Measurements from ENCODE around the gene EGF. TPM values are rescaled to one million over a fixed set of nuclear protein-coding genes. Genes with fewer than 3 reads are reported as not detected.
A peak's percentile ranks its signal among the peaks of the same experiment; 100 is the strongest.

The EGF gene
- total and polyA plus RNA-seq, 5 donors from 2014 or later = 2.1 TPM; not detected in 4

DNA sequence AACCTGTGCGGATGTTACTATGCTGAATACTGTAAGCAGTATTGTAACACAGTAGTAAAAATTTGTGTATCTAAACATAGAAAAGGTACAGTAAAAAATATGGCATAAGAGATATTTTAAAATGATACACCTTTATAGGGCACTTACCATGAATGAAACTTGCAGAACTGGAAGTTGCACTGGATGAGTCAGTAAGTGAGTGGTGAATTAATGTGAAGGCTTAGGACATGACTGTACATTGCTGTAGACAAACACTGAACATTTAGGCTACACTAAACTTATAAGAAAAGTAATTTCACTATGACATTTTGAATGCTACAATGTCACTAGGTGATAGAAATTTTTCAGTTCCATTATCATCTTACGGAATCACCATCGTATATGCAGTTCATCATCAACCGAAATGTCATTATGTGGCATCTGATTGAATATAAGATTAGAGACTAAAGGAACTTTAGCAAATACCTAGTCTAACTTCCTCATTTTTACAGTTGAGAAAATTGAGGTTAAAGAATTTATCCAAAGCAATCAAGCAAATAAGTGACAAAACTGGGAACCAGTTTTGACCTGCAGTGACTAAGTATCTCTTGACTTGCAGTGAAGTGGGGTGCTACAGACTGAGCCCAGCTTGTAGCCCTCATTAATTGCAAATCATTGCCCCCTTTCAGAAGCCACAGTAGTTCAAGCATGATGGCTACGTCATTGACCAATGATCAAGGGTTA, 55.3 kb downstream of the EGF start:
- peaks cover 10% of the 10 kb centered on the region for H3K27me3 ChIP-seq (ENCODE audit: control insufficient read depth, insufficient read depth, low read length)
- no peak overlapping the region for H3K4me3 ChIP-seq (ENCODE audit: low read depth, low read length)
- no peak overlapping the region for H3K27ac ChIP-seq (ENCODE audit: insufficient read depth, low read length, poor library complexity, severe bottlenecking)
- Mint-ChIP-seq H3K4me1 (peaks cover 0 to 7% (median 3%) of the 10 kb centered on the region in 4 donors), H3K27me3 (peaks cover 21% of the 10 kb centered on the region), H3K27ac (no peak overlapping the region), H3K36me3 (no peaks in the 10 kb centered on the region), H3K4me3 (no peak overlapping the region), H3K9me3 (peaks cover 0 to 1% (median 0%) of the 10 kb centered on the region in 7 donors)
- no peaks in the 10 kb centered on the region for H3K36me3 ChIP-seq (ENCODE audit: control insufficient read depth, insufficient read depth, low read length)
- DNase-seq (no peak), ATAC-seq (ENCODE audit: low read depth in 2 of 2) (no peak)
- no peaks in the 10 kb centered on the region for H3K9me3 ChIP-seq (ENCODE audit: control insufficient read depth in 2 of 2, low read length in 2 of 2)
- peaks cover 3% of the 10 kb centered on the region for H3K4me1 ChIP-seq (ENCODE audit: control insufficient read depth, insufficient read depth, low read length, poor library complexity, severe bottlenecking)

DNA sequence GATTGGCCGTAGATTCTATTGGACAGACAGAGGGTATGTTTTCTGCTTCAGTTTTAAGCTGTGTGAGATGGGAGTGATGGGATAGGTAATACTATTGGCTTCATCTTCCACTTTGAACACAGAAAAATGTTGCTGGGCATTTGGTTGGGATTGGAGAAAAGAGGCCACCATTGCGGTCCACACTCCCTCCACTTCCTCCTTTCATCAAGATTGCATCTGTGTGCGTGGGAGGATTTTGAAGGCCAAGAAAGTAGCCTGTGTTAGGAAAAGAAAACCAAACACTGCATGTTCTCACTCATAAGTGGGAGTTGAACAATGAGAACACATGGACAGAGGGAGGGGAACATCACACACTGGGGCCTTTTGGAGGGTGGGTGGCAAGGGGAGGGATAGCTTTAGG, 56.4 kb downstream of the EGF start:
- Mint-ChIP-seq H3K27me3 (peaks cover 15% of the 10 kb centered on the region), H3K36me3 (no peaks in the 10 kb centered on the region), H3K27ac (no peak overlapping the region), H3K9me3 (peaks cover 0 to 1% (median 0%) of the 10 kb centered on the region in 7 donors), H3K4me3 (no peak overlapping the region), H3K4me1 (peaks cover 0 to 7% (median 3%) of the 10 kb centered on the region in 4 donors)
- Histone ChIP-seq H3K27me3 (ENCODE audit: control insufficient read depth, insufficient read depth, low read length) (peaks cover 12% of the 10 kb centered on the region), H3K4me1 (ENCODE audit: control insufficient read depth, insufficient read depth, low read length, poor library complexity, severe bottlenecking) (peaks cover 3% of the 10 kb centered on the region), H3K36me3 (ENCODE audit: control insufficient read depth, insufficient read depth, low read length) (no peaks in the 10 kb centered on the region), H3K9me3 (ENCODE audit: control insufficient read depth in 2 of 2, low read length in 2 of 2) (no peaks in the 10 kb centered on the region), H3K27ac (ENCODE audit: insufficient read depth, low read length, poor library complexity, severe bottlenecking) (no peak overlapping the region), H3K4me3 (ENCODE audit: low read depth, low read length) (no peak overlapping the region)
- ATAC-seq (ENCODE audit: low read depth in 2 of 2) (no peak), DNase-seq (no peak)

DNA sequence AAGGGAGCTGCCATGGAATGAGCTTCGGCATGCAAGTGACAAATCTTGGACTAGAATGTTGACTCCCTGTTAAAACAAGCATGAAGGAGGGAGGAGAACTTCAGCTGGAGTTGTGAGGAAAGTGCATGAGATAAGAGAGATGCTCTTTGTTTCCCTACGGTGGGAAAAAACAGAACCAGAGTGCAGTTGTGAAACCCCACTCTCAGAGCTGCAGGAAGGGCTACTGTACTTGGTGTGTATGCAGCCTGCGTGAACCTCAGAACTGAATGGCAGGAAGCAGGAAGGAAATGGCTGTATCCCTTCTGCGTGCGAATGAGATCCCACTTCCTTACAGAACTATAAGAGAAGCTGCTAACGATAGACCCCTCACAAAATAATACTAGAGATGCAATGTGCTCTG, 57.2 kb downstream of the EGF start:
- Histone ChIP-seq H3K36me3 (ENCODE audit: control insufficient read depth, insufficient read depth, low read length) (no peaks in the 10 kb centered on the region), H3K27me3 (ENCODE audit: control insufficient read depth, insufficient read depth, low read length) (peaks cover 16% of the 10 kb centered on the region), H3K4me3 (ENCODE audit: low read depth, low read length) (no peak overlapping the region), H3K9me3 (ENCODE audit: control insufficient read depth in 2 of 2, low read length in 2 of 2) (no peaks in the 10 kb centered on the region), H3K4me1 (ENCODE audit: control insufficient read depth, insufficient read depth, low read length, poor library complexity, severe bottlenecking) (peaks cover 3% of the 10 kb centered on the region), H3K27ac (ENCODE audit: insufficient read depth, low read length, poor library complexity, severe bottlenecking) (no peak overlapping the region)
- no peak overlapping the region for H3K27ac Mint-ChIP-seq
- peaks cover 0 to 7% (median 3%) of the 10 kb centered on the region in 4 donors for H3K4me1 Mint-ChIP-seq
- H3K36me3 Mint-ChIP-seq = no peaks in the 10 kb centered on the region
- H3K4me3 Mint-ChIP-seq = no peak overlapping the region
- H3K9me3 Mint-ChIP-seq = peaks cover 0 to 1% (median 0%) of the 10 kb centered on the region in 7 donors
- H3K27me3 Mint-ChIP-seq = peaks cover 15% of the 10 kb centered on the region
- DNase-seq = peak in 1 of 3 donors; percentile 22
- ATAC-seq (ENCODE audit: low read depth in 2 of 2) = no peak

DNA sequence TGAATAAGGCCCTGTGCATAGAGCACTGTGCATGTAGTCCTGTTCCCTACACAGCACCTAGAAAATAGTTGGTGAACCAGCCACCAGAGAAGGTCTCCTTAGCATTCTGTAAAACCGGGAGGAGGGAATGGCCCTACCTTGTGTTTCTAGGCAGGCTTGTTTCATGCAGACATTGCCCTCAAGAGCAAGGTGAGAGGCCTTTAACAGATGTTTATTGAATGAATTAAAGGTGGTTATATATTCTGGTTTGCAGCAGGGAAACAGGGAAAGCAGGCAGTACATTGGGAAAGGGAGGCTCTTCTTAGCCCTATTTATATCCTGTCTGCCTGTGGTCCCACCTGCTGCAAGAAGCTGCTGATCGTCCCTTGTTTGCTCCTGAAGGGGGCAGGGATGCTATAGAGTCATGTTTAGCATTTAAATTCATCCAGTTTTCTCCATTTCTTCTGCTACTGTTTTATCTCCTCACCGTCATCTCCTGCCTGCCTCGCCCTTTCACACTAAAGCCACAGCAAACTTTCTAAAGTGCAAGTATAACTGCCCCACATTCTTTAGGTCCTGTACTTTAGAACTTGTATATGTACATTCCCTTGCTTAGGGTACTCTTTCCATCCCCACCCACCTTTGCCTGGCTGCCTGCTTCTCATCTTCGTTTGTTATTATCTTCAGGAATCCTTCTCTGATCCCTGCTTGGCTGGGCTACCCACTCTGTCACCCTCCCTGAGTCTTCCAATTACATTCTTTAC, 60.3 kb downstream of the EGF start:
- Mint-ChIP-seq H3K9me3 (no peaks in the 10 kb centered on the region), H3K36me3 (no peaks in the 10 kb centered on the region), H3K27ac (no peak overlapping the region), H3K4me3 (no peak overlapping the region), H3K27me3 (peaks cover 11% of the 10 kb centered on the region), H3K4me1 (peaks cover 0 to 7% (median 3%) of the 10 kb centered on the region in 4 donors)
- Histone ChIP-seq H3K9me3 (ENCODE audit: control insufficient read depth in 2 of 2, low read length in 2 of 2) (no peaks in the 10 kb centered on the region), H3K36me3 (ENCODE audit: control insufficient read depth, insufficient read depth, low read length) (no peaks in the 10 kb centered on the region), H3K4me1 (ENCODE audit: control insufficient read depth, insufficient read depth, low read length, poor library complexity, severe bottlenecking) (peaks cover 3% of the 10 kb centered on the region), H3K4me3 (ENCODE audit: low read depth, low read length) (no peak overlapping the region), H3K27me3 (ENCODE audit: control insufficient read depth, insufficient read depth, low read length) (peaks cover 12% of the 10 kb centered on the region), H3K27ac (ENCODE audit: insufficient read depth, low read length, poor library complexity, severe bottlenecking) (no peak overlapping the region)
- no peak for DNase-seq
- ATAC-seq (ENCODE audit: low read depth in 2 of 2) = no peak

DNA sequence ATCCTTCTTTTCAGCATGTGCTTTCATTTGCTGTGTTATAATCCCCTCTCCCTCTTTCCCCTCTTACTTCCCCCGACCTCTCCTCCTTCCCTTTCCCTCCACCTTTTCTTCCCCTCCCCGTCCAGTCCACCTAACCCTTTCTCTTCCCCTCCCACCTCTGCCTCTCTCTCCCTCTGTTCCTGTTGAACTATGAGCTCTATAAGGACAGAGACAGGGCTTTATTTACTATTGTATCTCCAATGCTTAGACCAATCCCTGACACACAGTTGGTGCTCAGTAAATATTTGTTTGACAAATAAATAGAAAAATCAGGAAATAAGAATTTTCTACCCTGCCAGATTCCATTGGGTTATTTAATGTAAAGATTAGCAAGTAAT, 60.8 kb downstream of the EGF start:
- peaks cover 0 to 7% (median 3%) of the 10 kb centered on the region in 4 donors for H3K4me1 Mint-ChIP-seq
- H3K27me3 Mint-ChIP-seq = peaks cover 16% of the 10 kb centered on the region
- H3K4me3 ChIP-seq (ENCODE audit: low read depth, low read length) = no peak overlapping the region
- no peak for DNase-seq
- H3K36me3 Mint-ChIP-seq = no peaks in the 10 kb centered on the region
- no peak overlapping the region for H3K27ac Mint-ChIP-seq
- no peak overlapping the region for H3K27ac ChIP-seq (ENCODE audit: insufficient read depth, low read length, poor library complexity, severe bottlenecking)
- H3K9me3 ChIP-seq (ENCODE audit: control insufficient read depth in 2 of 2, low read length in 2 of 2) = no peaks in the 10 kb centered on the region
- peaks cover 3% of the 10 kb centered on the region for H3K4me1 ChIP-seq (ENCODE audit: control insufficient read depth, insufficient read depth, low read length, poor library complexity, severe bottlenecking)
- no peaks in the 10 kb centered on the region for H3K9me3 Mint-ChIP-seq
- H3K36me3 ChIP-seq (ENCODE audit: control insufficient read depth, insufficient read depth, low read length) = no peaks in the 10 kb centered on the region
- ATAC-seq (ENCODE audit: low read depth in 2 of 2) = no peak
- H3K4me3 Mint-ChIP-seq = no peak overlapping the region
- H3K27me3 ChIP-seq (ENCODE audit: control insufficient read depth, insufficient read depth, low read length) = peaks cover 12% of the 10 kb centered on the region

DNA sequence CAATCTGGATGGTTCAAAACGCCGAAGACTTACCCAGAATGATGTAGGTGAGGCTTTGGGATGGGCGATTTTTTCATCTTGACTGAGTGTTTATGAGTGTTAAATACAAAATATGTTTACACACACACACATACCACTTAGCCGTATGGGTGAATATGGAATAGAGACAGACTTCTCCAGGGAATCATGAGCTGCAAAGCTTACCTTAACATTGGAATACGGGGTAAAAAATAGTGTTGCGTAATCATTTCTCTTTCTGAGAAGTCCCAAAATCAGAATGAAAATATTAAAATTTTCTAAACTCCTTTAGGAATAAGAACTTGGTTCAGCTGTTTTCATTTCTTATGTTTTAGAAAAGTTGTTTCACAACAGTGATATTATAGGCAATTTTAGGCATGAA, 63.5 kb downstream of the EGF start:
- H3K36me3 Mint-ChIP-seq = no peaks in the 10 kb centered on the region
- Histone ChIP-seq H3K4me3 (ENCODE audit: low read depth, low read length) (no peak overlapping the region), H3K4me1 (ENCODE audit: control insufficient read depth, insufficient read depth, low read length, poor library complexity, severe bottlenecking) (no peaks in the 10 kb centered on the region), H3K27ac (ENCODE audit: insufficient read depth, low read length, poor library complexity, severe bottlenecking) (no peak overlapping the region), H3K9me3 (ENCODE audit: control insufficient read depth in 2 of 2, low read length in 2 of 2) (no peaks in the 10 kb centered on the region), H3K36me3 (ENCODE audit: control insufficient read depth, insufficient read depth, low read length) (no peaks in the 10 kb centered on the region), H3K27me3 (ENCODE audit: control insufficient read depth, insufficient read depth, low read length) (peaks cover 14% of the 10 kb centered on the region)
- DNase-seq (no peak), ATAC-seq (ENCODE audit: low read depth in 2 of 2) (no peak)
- H3K27ac Mint-ChIP-seq = no peak overlapping the region
- no peak overlapping the region for H3K4me3 Mint-ChIP-seq
- H3K27me3 Mint-ChIP-seq = peaks cover 21% of the 10 kb centered on the region
- no peaks in the 10 kb centered on the region for H3K9me3 Mint-ChIP-seq
- H3K4me1 Mint-ChIP-seq = no peaks in the 10 kb centered on the region

DNA sequence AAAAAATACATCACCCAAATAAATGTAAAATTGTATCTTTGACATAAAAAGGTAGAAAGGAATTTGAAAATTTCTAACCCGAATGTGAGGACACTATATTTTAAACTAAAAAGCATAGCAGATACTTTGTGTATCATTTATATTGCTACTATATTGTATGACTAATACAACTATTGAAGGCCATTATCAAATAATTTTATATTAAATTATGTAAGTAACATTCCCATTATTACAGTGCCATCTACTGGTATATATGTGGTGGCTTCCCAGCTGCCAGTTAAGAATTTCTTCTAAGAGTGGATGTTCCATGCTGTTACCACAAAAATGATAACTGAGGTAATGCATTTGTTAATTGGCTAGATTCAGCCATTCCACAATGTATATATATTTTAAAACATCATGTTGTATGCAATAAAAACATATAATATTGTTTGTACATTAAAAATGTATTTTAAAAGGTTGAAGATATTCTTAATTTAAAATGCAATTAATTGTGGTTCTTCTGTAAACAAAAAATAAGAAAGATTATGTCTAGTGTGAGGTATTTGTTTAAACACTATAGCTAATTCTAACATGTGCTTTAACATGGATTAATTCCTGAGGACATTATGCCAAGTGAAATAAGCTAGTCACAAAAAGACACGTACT, 65.3 kb downstream of the EGF start:
- no peak for ATAC-seq (ENCODE audit: low read depth in 2 of 2)
- no peaks in the 10 kb centered on the region for H3K36me3 Mint-ChIP-seq
- no peak overlapping the region for H3K4me3 Mint-ChIP-seq
- Histone ChIP-seq H3K9me3 (ENCODE audit: control insufficient read depth in 2 of 2, low read length in 2 of 2) (no peaks in the 10 kb centered on the region), H3K4me1 (ENCODE audit: control insufficient read depth, insufficient read depth, low read length, poor library complexity, severe bottlenecking) (no peaks in the 10 kb centered on the region), H3K27ac (ENCODE audit: insufficient read depth, low read length, poor library complexity, severe bottlenecking) (no peak overlapping the region), H3K27me3 (ENCODE audit: control insufficient read depth, insufficient read depth, low read length) (peaks cover 14% of the 10 kb centered on the region), H3K4me3 (ENCODE audit: low read depth, low read length) (no peak overlapping the region), H3K36me3 (ENCODE audit: control insufficient read depth, insufficient read depth, low read length) (no peaks in the 10 kb centered on the region)
- H3K27ac Mint-ChIP-seq = no peak overlapping the region
- H3K4me1 Mint-ChIP-seq = no peaks in the 10 kb centered on the region
- DNase-seq = peak in 2 of 3 donors; percentile 13
- no peaks in the 10 kb centered on the region for H3K9me3 Mint-ChIP-seq
- H3K27me3 Mint-ChIP-seq = peaks cover 21% of the 10 kb centered on the region
